K562 (cell line): ENCODE data around the gene FILIP1L.

Source experiments
- BRCA1 ChIP-seq, 2 experiments: fragments of 450-650 bp in 1 of 2; sonication (generic) in 1 of 2; formaldehyde crosslinking in 1 of 2; IDR thresholded peaks; 2 replicates each; pipeline versions ENCODE4 v1.5.0 to v1.6.1; 2017 to 2020; ENCODE audit warnings: mild to moderate bottlenecking in 1 of 2, missing genetic modification reagents in 1 of 2
- CTCF ChIP-seq, 3 experiments: IDR thresholded peaks in 2 of 3; conservative IDR thresholded peaks in 1 of 3; 2 replicates each; pipeline ENCODE4 v1.5.1; 2011 to 2012; ENCODE audit warnings: low read length in 3 of 3, mild to moderate bottlenecking in 3 of 3, control low read depth in 2 of 3, improper control_type of control experiment in 1 of 3, inconsistent platforms in 1 of 3, low read depth in 1 of 3, mixed read lengths in 1 of 3, moderate library complexity in 1 of 3; ENCODE audit not compliant: insufficient read depth in 2 of 3
- ESRRB ChIP-seq: fragments of 250-450 bp; sonication (Bioruptor Pico); IDR thresholded peaks from 2 replicates; pipeline ENCODE4 v1.5.0; 2020; ENCODE audit warnings: mild to moderate bottlenecking, moderate library complexity, borderline replicate concordance
- MXI1 ChIP-seq: IDR thresholded peaks from 2 replicates; pipeline ENCODE4 v1.6.1; 2011; ENCODE audit warnings: low read depth, mild to moderate bottlenecking, improper control_type of control experiment, low read length
- POLR2G ChIP-seq: fragments of 200-400 bp; formaldehyde crosslinking; IDR thresholded peaks from 2 replicates; pipeline ENCODE4 v1.6.1; 2017; ENCODE audit warnings: low read depth, mild to moderate bottlenecking, antibody characterized with exemption, low read length, moderate library complexity
- TFE3 ChIP-seq: fragments of 450-650 bp; formaldehyde crosslinking; IDR thresholded peaks from 2 replicates; pipeline ENCODE4 v1.4.0; 2020; ENCODE audit warnings: mild to moderate bottlenecking, mixed read lengths
- TF ChIP-seq, protein P1 (sequence below): fragments of 450-650 bp; conservative IDR thresholded peaks from 2 replicates; pipeline ENCODE4 v1.6.1; 2016; ENCODE audit warnings: missing genetic modification characterization, low read depth, mild to moderate bottlenecking, missing compliant biosample characterization, moderate library complexity
- TF ChIP-seq, protein P2 (sequence below): fragments of 250-450 bp; sonication (Bioruptor Pico); IDR thresholded peaks from 2 replicates; pipeline ENCODE4 v1.5.0; 2020; ENCODE audit warnings: mild to moderate bottlenecking, borderline replicate concordance
- TF ChIP-seq, protein P3 (sequence below): sonication (generic); formaldehyde crosslinking; IDR thresholded peaks from 2 replicates; pipeline ENCODE4 v1.9.0; 2022; ENCODE audit warnings: mild to moderate bottlenecking, missing genetic modification reagents

GRCh38 chr3:100039075-100039474 lies 75.2 kb downstream of the FILIP1L start:
- TF ChIP-seq, protein P1, sequence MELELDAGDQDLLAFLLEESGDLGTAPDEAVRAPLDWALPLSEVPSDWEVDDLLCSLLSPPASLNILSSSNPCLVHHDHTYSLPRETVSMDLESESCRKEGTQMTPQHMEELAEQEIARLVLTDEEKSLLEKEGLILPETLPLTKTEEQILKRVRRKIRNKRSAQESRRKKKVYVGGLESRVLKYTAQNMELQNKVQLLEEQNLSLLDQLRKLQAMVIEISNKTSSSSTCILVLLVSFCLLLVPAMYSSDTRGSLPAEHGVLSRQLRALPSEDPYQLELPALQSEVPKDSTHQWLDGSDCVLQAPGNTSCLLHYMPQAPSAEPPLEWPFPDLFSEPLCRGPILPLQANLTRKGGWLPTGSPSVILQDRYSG (tag) = no peak
- TF ChIP-seq CTCF (IDR thresholded peaks at IDR 0.05 in 2 of 3, conservative IDR thresholded peaks at IDR 0.05 in 1 of 3; ENCODE audit: insufficient read depth in 2 of 3, low read depth in 1 of 3, low read length in 3 of 3) = no peak
- TF ChIP-seq ESRRB (CRISPR knock-in tag) = no peak
- TF ChIP-seq BRCA1 (IDR thresholded peaks at IDR 0.05) = no peak
- no peak for TF ChIP-seq BRCA1 (CRISPR knock-in tag; IDR thresholded peaks at IDR 0.05)
- TF ChIP-seq, protein P2, sequence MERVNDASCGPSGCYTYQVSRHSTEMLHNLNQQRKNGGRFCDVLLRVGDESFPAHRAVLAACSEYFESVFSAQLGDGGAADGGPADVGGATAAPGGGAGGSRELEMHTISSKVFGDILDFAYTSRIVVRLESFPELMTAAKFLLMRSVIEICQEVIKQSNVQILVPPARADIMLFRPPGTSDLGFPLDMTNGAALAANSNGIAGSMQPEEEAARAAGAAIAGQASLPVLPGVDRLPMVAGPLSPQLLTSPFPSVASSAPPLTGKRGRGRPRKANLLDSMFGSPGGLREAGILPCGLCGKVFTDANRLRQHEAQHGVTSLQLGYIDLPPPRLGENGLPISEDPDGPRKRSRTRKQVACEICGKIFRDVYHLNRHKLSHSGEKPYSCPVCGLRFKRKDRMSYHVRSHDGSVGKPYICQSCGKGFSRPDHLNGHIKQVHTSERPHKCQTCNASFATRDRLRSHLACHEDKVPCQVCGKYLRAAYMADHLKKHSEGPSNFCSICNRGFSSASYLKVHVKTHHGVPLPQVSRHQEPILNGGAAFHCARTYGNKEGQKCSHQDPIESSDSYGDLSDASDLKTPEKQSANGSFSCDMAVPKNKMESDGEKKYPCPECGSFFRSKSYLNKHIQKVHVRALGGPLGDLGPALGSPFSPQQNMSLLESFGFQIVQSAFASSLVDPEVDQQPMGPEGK (CRISPR knock-in tag) = no peak
- TF ChIP-seq, protein P3, sequence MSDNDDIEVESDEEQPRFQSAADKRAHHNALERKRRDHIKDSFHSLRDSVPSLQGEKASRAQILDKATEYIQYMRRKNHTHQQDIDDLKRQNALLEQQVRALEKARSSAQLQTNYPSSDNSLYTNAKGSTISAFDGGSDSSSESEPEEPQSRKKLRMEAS (CRISPR knock-in tag) = no peak
- no peak for TF ChIP-seq MXI1
- TF ChIP-seq TFE3 = no peak
- TF ChIP-seq POLR2G = no peak
